Measurements from ENCODE around the gene LSAMP.

The LSAMP gene

GRCh38 chr3:116291141-116291540 is 154.1 kb downstream of the LSAMP start:
- DNase-seq (ENCODE audit: low read depth, low spot score), result no peak

GRCh38 chr3:116288485-116288884 is 156.8 kb downstream of the LSAMP start:
- DNase-seq (ENCODE audit: low read depth, low spot score), result no peak

GRCh38 chr3:116285781-116286421 is 159.4 kb downstream of the LSAMP start:
- no peak for DNase-seq (ENCODE audit: low read depth, low spot score)

GRCh38 chr3:116281313-116282143 is 163.8 kb downstream of the LSAMP start:
- DNase-seq (ENCODE audit: low read depth, low spot score), result no peak

- DNase-seq (ENCODE audit: low read depth, low spot score), result no peak
Measured at GRCh38 chr3:116280130-116280740, 165.1 kb downstream of the LSAMP start.

- DNase-seq (ENCODE audit: low read depth, low spot score), result no peak
Measured at GRCh38 chr3:116276675-116277074, 168.6 kb downstream of the LSAMP start.

GRCh38 chr3:116270056-116270455 is 175.2 kb downstream of the LSAMP start:
- no peak for DNase-seq (ENCODE audit: low read depth, low spot score)

- DNase-seq (ENCODE audit: low read depth, low spot score), result no peak
Measured at GRCh38 chr3:116267116-116267515, 178.2 kb downstream of the LSAMP start.

- no peak for DNase-seq (ENCODE audit: low read depth, low spot score)
Measured at GRCh38 chr3:116265976-116266584, 179.2 kb downstream of the LSAMP start.

- DNase-seq (ENCODE audit: low read depth, low spot score), result no peak
Measured at GRCh38 chr3:116265320-116265695, 180.0 kb downstream of the LSAMP start.

- no peak for DNase-seq (ENCODE audit: low read depth, low spot score)
Measured at GRCh38 chr3:116264546-116265319, 180.6 kb downstream of the LSAMP start.

- DNase-seq (ENCODE audit: low read depth, low spot score), result no peak
Measured at GRCh38 chr3:116263842-116264545, 181.3 kb downstream of the LSAMP start.

- DNase-seq (ENCODE audit: low read depth, low spot score), result no peak
Measured at GRCh38 chr3:116260491-116260890, 184.8 kb downstream of the LSAMP start.

- DNase-seq (ENCODE audit: low read depth, low spot score), result no peak
Measured at GRCh38 chr3:116259984-116260383, 185.3 kb downstream of the LSAMP start.

- DNase-seq (ENCODE audit: low read depth, low spot score), result no peak
Measured at GRCh38 chr3:116256843-116257485, 188.3 kb downstream of the LSAMP start.

- no peak for DNase-seq (ENCODE audit: low read depth, low spot score)
Measured at GRCh38 chr3:116254541-116254940, 190.7 kb downstream of the LSAMP start.

- DNase-seq (ENCODE audit: low read depth, low spot score), result no peak
Measured at GRCh38 chr3:116253511-116253910, 191.8 kb downstream of the LSAMP start.

- no peak for DNase-seq (ENCODE audit: low read depth, low spot score)
Measured at GRCh38 chr3:116247605-116248004, 197.7 kb downstream of the LSAMP start.

GRCh38 chr3:116246406-116246980 is 198.8 kb downstream of the LSAMP start:
- no peak for DNase-seq (ENCODE audit: low read depth, low spot score)

GRCh38 chr3:116242825-116243224 is 202.5 kb downstream of the LSAMP start:
- DNase-seq (ENCODE audit: low read depth, low spot score), result no peak
